NT2/D1 (cell line): ENCODE results near the gene TMEM222.
"Not testable (repeated sequence)": the region's sequence is repeated elsewhere in the genome, so short reads cannot be mapped to it uniquely, and the experiment has no call there.

Experiments
- DNase-seq: peaks from one replicate; pipeline ENCODE4 v3.0.0-alpha.2; 2011; ENCODE audit warnings: low read depth, low spot score
- H3K27me3 ChIP-seq: 2 replicates; pipeline ENCODE4 v1.6.0; 2011; ENCODE audit warnings: mild to moderate bottlenecking; ENCODE audit not compliant: insufficient read length, insufficient read depth
- H3K36me3 ChIP-seq: 2 replicates; pipeline ENCODE4 v1.6.1; 2011; ENCODE audit warnings: mild to moderate bottlenecking, low read length, mixed read lengths; ENCODE audit not compliant: insufficient read depth, insufficient read length
- H3K4me1 ChIP-seq: 2 replicates; pipeline ENCODE4 v1.5.1; 2011; ENCODE audit not compliant: insufficient read depth, insufficient read length
- H3K4me3 ChIP-seq: 2 replicates; pipeline ENCODE4 v1.5.1; 2011; ENCODE audit warnings: low read depth; ENCODE audit not compliant: insufficient read length
- H3K9ac ChIP-seq: 2 replicates; pipeline ENCODE4 v1.6.0; 2011; ENCODE audit warnings: low read depth; ENCODE audit not compliant: insufficient read length
- H3K9me3 ChIP-seq: 2 replicates; pipeline ENCODE4 v1.5.1; 2011; ENCODE audit warnings: mild to moderate bottlenecking, low read length; ENCODE audit not compliant: insufficient read depth
- SUZ12 ChIP-seq: IDR thresholded peaks from 2 replicates; pipeline ENCODE4 v1.6.1; 2011; ENCODE audit not compliant: insufficient read length, insufficient read depth; ENCODE audit errors: extremely low read depth
- YY1 ChIP-seq: IDR thresholded peaks from 2 replicates; pipeline ENCODE4 v1.6.1; 2011; ENCODE audit not compliant: insufficient read length, insufficient read depth
- ZNF274 ChIP-seq: IDR thresholded peaks from 2 replicates; pipeline ENCODE4 v1.6.1; 2011; ENCODE audit warnings: mild to moderate bottlenecking, low read depth, low read length

The TMEM222 gene, protein sequence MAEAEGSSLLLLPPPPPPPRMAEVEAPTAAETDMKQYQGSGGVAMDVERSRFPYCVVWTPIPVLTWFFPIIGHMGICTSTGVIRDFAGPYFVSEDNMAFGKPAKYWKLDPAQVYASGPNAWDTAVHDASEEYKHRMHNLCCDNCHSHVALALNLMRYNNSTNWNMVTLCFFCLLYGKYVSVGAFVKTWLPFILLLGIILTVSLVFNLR

GRCh38 chr1:27321813-27322568 lies at the start of gene TMEM222:
Gene TMEM222, plus strand, starts transcription at chr1:27322163. Its CDS starts 35 bp downstream, at chr1:27322198.
- peak; percentile 98 for DNase-seq
- Histone ChIP-seq H3K4me3 (peak within 1 kb of the TSS; percentile 95), H3K9ac (peak within 1 kb of the TSS; percentile 96), H3K9me3 (no peaks in the 10 kb centered on the region), H3K27me3 (peaks cover 14% of the 10 kb centered on the region), H3K36me3 (peaks cover 39% of the 10 kb centered on the region), H3K4me1 (peaks cover 6% of the 10 kb centered on the region)
- TF ChIP-seq YY1 (peak; percentile 62), ZNF274 (no peak), SUZ12 (no peak)

- Histone ChIP-seq H3K9ac (no peak overlapping the region), H3K27me3 (no peaks in the 10 kb centered on the region), H3K36me3 (no peaks in the 10 kb centered on the region), H3K4me3 (no peak overlapping the region), H3K9me3 (peaks cover 19% of the 10 kb centered on the region), H3K4me1 (no peaks in the 10 kb centered on the region)
- no peak for TF ChIP-seq YY1
- TF ChIP-seq ZNF274, result no peak
- no peak for TF ChIP-seq SUZ12
- DNase-seq, result no peak
Observed at GRCh38 chr1:27274204-27274603, 47.8 kb upstream of the TMEM222 start.

- no peaks in the 10 kb centered on the region for H3K4me1 ChIP-seq
- no peak for DNase-seq
- no peaks in the 10 kb centered on the region for H3K27me3 ChIP-seq
- no peak overlapping the region for H3K4me3 ChIP-seq
- peaks cover 19% of the 10 kb centered on the region for H3K9me3 ChIP-seq
- TF ChIP-seq SUZ12 (no peak), YY1 (no peak), ZNF274 (no peak)
- H3K9ac ChIP-seq, result no peak overlapping the region
- H3K36me3 ChIP-seq, result no peaks in the 10 kb centered on the region
Observed at GRCh38 chr1:27275696-27276095, 46.3 kb upstream of the TMEM222 start.

- Histone ChIP-seq H3K27me3 (no peaks in the 10 kb centered on the region), H3K4me1 (peaks cover 4% of the 10 kb centered on the region), H3K9ac (no peak overlapping the region), H3K9me3 (no peaks in the 10 kb centered on the region), H3K4me3 (no peak overlapping the region), H3K36me3 (peaks cover 5% of the 10 kb centered on the region)
- no peak for TF ChIP-seq ZNF274
- TF ChIP-seq SUZ12, result no peak
- peak; percentile 86 for DNase-seq
Observed at GRCh38 chr1:27284425-27285273, 37.3 kb upstream of the TMEM222 start.

- peaks cover 5% of the 10 kb centered on the region for H3K36me3 ChIP-seq
- no peaks in the 10 kb centered on the region for H3K27me3 ChIP-seq
- H3K4me3 ChIP-seq, result no peak overlapping the region
- peaks cover 3% of the 10 kb centered on the region; the same call in 1 of the 2 replicates for H3K9me3 ChIP-seq
- H3K9ac ChIP-seq, result no peak overlapping the region
- H3K4me1 ChIP-seq, result peaks cover 4% of the 10 kb centered on the region
- no peak for DNase-seq
- no peak for TF ChIP-seq ZNF274
Observed at GRCh38 chr1:27285274-27285660, 36.7 kb upstream of the TMEM222 start.

- H3K36me3 ChIP-seq, H3K9ac ChIP-seq, H3K27me3 ChIP-seq, H3K9me3 ChIP-seq, DNase-seq, H3K4me3 ChIP-seq, H3K4me1 ChIP-seq: not testable (repeated sequence)
Observed at GRCh38 chr1:27285821-27286220, 36.1 kb upstream of the TMEM222 start.

DNA sequence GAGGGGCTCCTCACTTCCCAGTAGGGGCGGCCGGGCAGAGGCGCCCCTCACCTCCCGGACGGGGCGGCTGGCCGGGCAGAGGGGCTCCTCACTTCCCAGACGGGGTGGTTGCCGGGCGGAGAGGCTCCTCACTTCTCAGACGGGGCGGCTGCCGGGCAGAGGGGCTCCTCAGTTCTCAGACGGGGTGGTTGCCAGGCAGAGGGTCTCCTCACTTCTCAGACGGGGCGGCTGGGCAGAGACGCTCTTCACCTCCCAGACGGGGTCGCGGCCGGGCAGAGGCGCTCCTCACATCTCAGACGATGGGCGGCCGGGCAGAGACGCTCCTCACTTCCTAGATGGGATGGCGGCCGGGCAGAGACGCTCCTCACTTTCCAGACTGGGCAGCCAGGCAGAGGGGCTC lies 32.8 kb upstream of the TMEM222 start:
- H3K36me3 ChIP-seq, result peaks cover 16% of the 10 kb centered on the region
- not testable (repeated sequence) for DNase-seq, H3K27me3 ChIP-seq, H3K4me1 ChIP-seq, H3K9me3 ChIP-seq, H3K4me3 ChIP-seq, H3K9ac ChIP-seq
